ENCODE measurements around the gene NMNAT3.

Gene NMNAT3

DNA sequence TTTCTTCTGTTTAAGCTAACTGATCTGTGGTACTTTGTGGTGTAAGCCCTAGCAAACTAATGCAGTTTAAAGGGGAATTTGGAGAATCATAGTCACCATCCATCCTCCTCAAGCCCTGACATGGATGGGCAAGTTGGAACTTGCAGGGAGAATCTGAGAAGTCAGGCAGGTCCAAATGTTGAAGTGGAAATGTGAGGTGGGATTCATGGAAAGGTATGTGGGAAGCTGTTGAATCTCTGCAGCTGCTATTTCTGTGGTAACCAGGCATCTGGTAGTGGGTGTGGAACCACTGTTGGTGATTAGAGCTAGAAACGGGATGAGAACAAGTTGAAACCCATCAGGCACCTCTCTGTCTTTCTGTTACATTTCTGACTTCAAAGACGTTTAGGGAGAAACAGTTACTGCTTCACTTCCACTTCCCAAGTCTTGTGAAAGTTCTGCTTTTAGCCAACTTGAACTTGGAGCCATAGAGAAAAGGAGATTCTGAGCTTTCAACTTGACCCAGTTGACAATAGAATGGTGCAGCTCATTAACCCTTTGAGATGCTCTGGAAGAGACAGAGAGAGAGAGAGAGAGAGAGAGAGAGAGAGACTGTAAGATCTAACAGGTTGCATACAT, 38.1 kb upstream of the NMNAT3 start:
- TF ChIP-seq, protein P1, sequence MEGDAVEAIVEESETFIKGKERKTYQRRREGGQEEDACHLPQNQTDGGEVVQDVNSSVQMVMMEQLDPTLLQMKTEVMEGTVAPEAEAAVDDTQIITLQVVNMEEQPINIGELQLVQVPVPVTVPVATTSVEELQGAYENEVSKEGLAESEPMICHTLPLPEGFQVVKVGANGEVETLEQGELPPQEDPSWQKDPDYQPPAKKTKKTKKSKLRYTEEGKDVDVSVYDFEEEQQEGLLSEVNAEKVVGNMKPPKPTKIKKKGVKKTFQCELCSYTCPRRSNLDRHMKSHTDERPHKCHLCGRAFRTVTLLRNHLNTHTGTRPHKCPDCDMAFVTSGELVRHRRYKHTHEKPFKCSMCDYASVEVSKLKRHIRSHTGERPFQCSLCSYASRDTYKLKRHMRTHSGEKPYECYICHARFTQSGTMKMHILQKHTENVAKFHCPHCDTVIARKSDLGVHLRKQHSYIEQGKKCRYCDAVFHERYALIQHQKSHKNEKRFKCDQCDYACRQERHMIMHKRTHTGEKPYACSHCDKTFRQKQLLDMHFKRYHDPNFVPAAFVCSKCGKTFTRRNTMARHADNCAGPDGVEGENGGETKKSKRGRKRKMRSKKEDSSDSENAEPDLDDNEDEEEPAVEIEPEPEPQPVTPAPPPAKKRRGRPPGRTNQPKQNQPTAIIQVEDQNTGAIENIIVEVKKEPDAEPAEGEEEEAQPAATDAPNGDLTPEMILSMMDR (IDR thresholded peaks at IDR 0.05; ENCODE audit: low read depth, low read length) = no peak
- no peak for TF ChIP-seq EZH2phosphoT487 (IDR thresholded peaks at IDR 0.05; ENCODE audit: low read depth)
- H3K4me1 ChIP-seq (ENCODE audit: low read length) = no peaks in the 10 kb centered on the region
- no peak overlapping the region for H3K27ac ChIP-seq (ENCODE audit: low read length)
- no peak overlapping the region for H3K4me2 ChIP-seq (ENCODE audit: low read length)
- H2AFZ ChIP-seq (ENCODE audit: low read depth, low read length) = no peak overlapping the region
- H3K9ac ChIP-seq (ENCODE audit: low read length) = no peak overlapping the region
- H3K79me2 ChIP-seq (ENCODE audit: low read length) = no peaks in the 10 kb centered on the region
- H4K20me1 ChIP-seq (ENCODE audit: insufficient read depth, low read length) = no peaks in the 10 kb centered on the region
- no peaks in the 10 kb centered on the region for H3K36me3 ChIP-seq (replicated peaks; ENCODE audit: low read depth, low read length)
- H3K27me3 ChIP-seq (ENCODE audit: low read depth, low read length) = peaks cover under 1% of the 10 kb centered on the region; the same call in 1 of the 2 replicates
- no peak overlapping the region for H3K4me3 ChIP-seq (ENCODE audit: low read length)
- H3K9me3 ChIP-seq (ENCODE audit: insufficient read depth, low read length) = no peaks in the 10 kb centered on the region

DNA sequence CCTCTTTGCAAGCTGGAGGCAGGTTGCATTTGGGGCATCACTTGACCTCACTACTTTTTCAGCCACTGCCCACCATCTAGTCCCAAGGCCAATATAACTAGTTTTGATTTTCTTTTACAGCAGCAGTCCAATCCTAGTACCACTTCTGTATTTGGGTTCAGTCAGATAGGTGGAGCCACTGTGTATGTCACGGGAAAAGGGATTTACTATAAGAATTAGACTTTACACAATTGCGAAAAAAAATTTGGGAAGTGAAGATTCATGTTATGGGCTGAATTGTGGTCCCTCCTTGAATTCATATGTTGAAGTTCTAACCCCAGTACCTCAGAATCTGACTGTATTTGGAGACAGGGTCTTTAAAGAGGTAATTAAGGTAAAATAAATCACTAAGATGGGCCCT, 37.4 kb upstream of the NMNAT3 start:
- no peaks in the 10 kb centered on the region for H3K9me3 ChIP-seq (ENCODE audit: insufficient read depth, low read length)
- H3K4me3 ChIP-seq (ENCODE audit: low read length) = no peak overlapping the region
- no peak overlapping the region for H3K9ac ChIP-seq (ENCODE audit: low read length)
- no peaks in the 10 kb centered on the region for H3K27me3 ChIP-seq (ENCODE audit: low read depth, low read length)
- no peak overlapping the region for H3K27ac ChIP-seq (ENCODE audit: low read length)
- no peaks in the 10 kb centered on the region for H3K79me2 ChIP-seq (ENCODE audit: low read length)
- TF ChIP-seq, protein P1 (IDR thresholded peaks at IDR 0.05; ENCODE audit: low read depth, low read length) = no peak
- no peak for TF ChIP-seq EZH2phosphoT487 (IDR thresholded peaks at IDR 0.05; ENCODE audit: low read depth)
- no peaks in the 10 kb centered on the region for H4K20me1 ChIP-seq (ENCODE audit: insufficient read depth, low read length)
- H3K36me3 ChIP-seq (replicated peaks; ENCODE audit: low read depth, low read length) = no peaks in the 10 kb centered on the region
- no peak overlapping the region for H2AFZ ChIP-seq (ENCODE audit: low read depth, low read length)
- no peaks in the 10 kb centered on the region for H3K4me1 ChIP-seq (ENCODE audit: low read length)
- no peak overlapping the region for H3K4me2 ChIP-seq (ENCODE audit: low read length)

DNA sequence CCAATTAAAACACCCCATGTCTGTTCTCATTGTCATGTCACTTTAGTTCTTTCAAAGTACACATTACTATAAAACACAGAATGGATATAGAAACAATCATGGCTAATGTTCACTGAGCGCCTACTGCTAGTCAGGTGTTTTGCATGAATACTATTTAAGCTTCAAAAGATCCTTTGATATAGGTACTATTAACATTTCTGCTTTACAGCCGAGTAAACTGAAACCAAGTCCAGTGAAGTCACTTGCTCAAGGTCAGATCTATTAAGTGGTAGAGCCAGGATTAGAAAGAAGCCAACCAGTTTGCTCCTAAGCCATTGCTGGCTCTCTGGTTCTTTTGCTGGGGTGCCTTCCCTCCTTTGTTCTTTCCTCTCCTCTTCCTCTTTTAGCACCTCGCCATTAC, 32.4 kb upstream of the NMNAT3 start:
- Histone ChIP-seq H3K79me2 (ENCODE audit: low read length) (no peaks in the 10 kb centered on the region), H3K9me3 (ENCODE audit: insufficient read depth, low read length) (no peaks in the 10 kb centered on the region), H3K9ac (ENCODE audit: low read length) (no peak overlapping the region), H3K4me1 (ENCODE audit: low read length) (no peaks in the 10 kb centered on the region), H4K20me1 (ENCODE audit: insufficient read depth, low read length) (no peaks in the 10 kb centered on the region), H3K27me3 (ENCODE audit: low read depth, low read length) (no peaks in the 10 kb centered on the region), H2AFZ (ENCODE audit: low read depth, low read length) (no peak overlapping the region), H3K4me2 (ENCODE audit: low read length) (no peak overlapping the region), H3K36me3 (replicated peaks; ENCODE audit: low read depth, low read length) (no peaks in the 10 kb centered on the region), H3K4me3 (ENCODE audit: low read length) (no peak overlapping the region), H3K27ac (ENCODE audit: low read length) (no peak overlapping the region)
- TF ChIP-seq EZH2phosphoT487 (IDR thresholded peaks at IDR 0.05; ENCODE audit: low read depth) = no peak
- TF ChIP-seq, protein P1 (IDR thresholded peaks at IDR 0.05; ENCODE audit: low read depth, low read length) = no peak

DNA sequence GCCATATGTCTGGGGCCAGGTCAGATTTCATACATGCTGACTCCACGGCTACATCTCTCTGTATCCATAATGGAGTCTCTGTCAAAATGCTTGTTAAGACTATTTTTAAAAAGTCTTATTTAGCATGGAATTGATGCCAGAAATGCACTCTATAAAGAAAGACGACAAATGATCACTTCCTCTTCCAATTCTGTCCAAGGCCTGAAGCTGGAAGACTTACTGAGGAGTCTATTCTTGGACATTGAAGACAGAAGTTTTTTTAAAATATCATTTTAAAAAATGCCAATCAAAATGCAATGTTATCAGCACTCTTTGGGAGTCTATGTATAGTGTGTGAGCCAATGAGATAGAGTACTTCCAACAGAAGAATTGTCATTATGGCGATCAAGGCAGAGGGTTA, 27.9 kb upstream of the NMNAT3 start:
- no peaks in the 10 kb centered on the region for H4K20me1 ChIP-seq (ENCODE audit: insufficient read depth, low read length)
- no peak overlapping the region for H2AFZ ChIP-seq (ENCODE audit: low read depth, low read length)
- H3K4me3 ChIP-seq (ENCODE audit: low read length) = no peak overlapping the region
- no peak for TF ChIP-seq EZH2phosphoT487 (IDR thresholded peaks at IDR 0.05; ENCODE audit: low read depth)
- TF ChIP-seq, protein P1 (IDR thresholded peaks at IDR 0.05; ENCODE audit: low read depth, low read length) = no peak
- H3K79me2 ChIP-seq (ENCODE audit: low read length) = no peaks in the 10 kb centered on the region
- H3K27ac ChIP-seq (ENCODE audit: low read length) = no peak overlapping the region
- no peaks in the 10 kb centered on the region for H3K4me1 ChIP-seq (ENCODE audit: low read length)
- no peaks in the 10 kb centered on the region for H3K27me3 ChIP-seq (ENCODE audit: low read depth, low read length)
- H3K9me3 ChIP-seq (ENCODE audit: insufficient read depth, low read length) = no peaks in the 10 kb centered on the region
- no peaks in the 10 kb centered on the region for H3K36me3 ChIP-seq (replicated peaks; ENCODE audit: low read depth, low read length)
- H3K4me2 ChIP-seq (ENCODE audit: low read length) = no peak overlapping the region
- H3K9ac ChIP-seq (ENCODE audit: low read length) = no peak overlapping the region

Measured in OCI-LY3 (cell line).